Measurements from ENCODE around the gene FAR2. TPM values are rescaled to one million over a fixed set of nuclear protein-coding genes. Genes with fewer than 3 reads are reported as not detected.
"Not testable (repeated sequence)": the region's sequence is repeated elsewhere in the genome, so short reads cannot be mapped to it uniquely, and the experiment has no call there.

Gene FAR2
- total RNA-seq, 2 donors from 2014 or later: 1.0 TPM; not detected in 1

GRCh38 chr12:29249930-29250329 is 100.9 kb downstream of the FAR2 start:
- no peak overlapping the region for H3K4me3 ChIP-seq
- intact Hi-C loops (cut with DNase I): no loop called here
- no peaks in the 10 kb centered on the region for H3K27me3 ChIP-seq
- TF ChIP-seq POLR2A (IDR thresholded peaks at IDR 0.05) (no peak), CTCF (IDR thresholded peaks at IDR 0.05) (no peak)
- WGBS, 2 donors: 57 to 75% methylated on average over 2 of the region's 2 CpGs
- ATAC-seq: no peak
- no peaks in the 10 kb centered on the region for H3K9me3 ChIP-seq
- H3K4me1 ChIP-seq: no peaks in the 10 kb centered on the region
- DNase-seq: no peak
- no peaks in the 10 kb centered on the region for H3K36me3 ChIP-seq (replicated peaks in 1 of 2; ENCODE audit: insufficient read depth in 1 of 2, low read depth in 2 of 2)
- H3K27ac ChIP-seq: no peak overlapping the region

- no peak for DNase-seq
- no peak overlapping the region for H3K4me3 ChIP-seq
- no peak overlapping the region for H3K27ac ChIP-seq
- intact Hi-C loops (cut with DNase I): no loop called here
- no peak for TF ChIP-seq POLR2A (IDR thresholded peaks at IDR 0.05)
- TF ChIP-seq CTCF (IDR thresholded peaks at IDR 0.05): no peak
- no peaks in the 10 kb centered on the region for H3K27me3 ChIP-seq
- no peaks in the 10 kb centered on the region for H3K9me3 ChIP-seq
- H3K4me1 ChIP-seq: no peaks in the 10 kb centered on the region
- ATAC-seq: no peak
- H3K36me3 ChIP-seq (replicated peaks in 1 of 2; ENCODE audit: insufficient read depth in 1 of 2, low read depth in 2 of 2): no peaks in the 10 kb centered on the region
- WGBS, 2 donors: 80 to 86% methylated on average over 2 of the region's 2 CpGs
Measured at GRCh38 chr12:29253906-29254625, 105.0 kb downstream of the FAR2 start.

GRCh38 chr12:29255042-29255441 is 106.0 kb downstream of the FAR2 start:
- intact Hi-C loops (cut with DNase I): no loop called here

GRCh38 chr12:29256598-29256997 is 107.5 kb downstream of the FAR2 start:
- Histone ChIP-seq H3K4me1 (no peaks in the 10 kb centered on the region), H3K27me3 (no peaks in the 10 kb centered on the region), H3K36me3 (replicated peaks in 1 of 2; ENCODE audit: insufficient read depth in 1 of 2, low read depth in 2 of 2) (no peaks in the 10 kb centered on the region), H3K4me3 (no peak overlapping the region), H3K9me3 (no peaks in the 10 kb centered on the region), H3K27ac (no peak overlapping the region)
- WGBS, 2 donors: 78 to 88% methylated on average over 12 to 21 of the region's 21 CpGs
- intact Hi-C loops (cut with DNase I): no loop called here
- ATAC-seq: no peak
- TF ChIP-seq POLR2A (IDR thresholded peaks at IDR 0.05) (no peak), CTCF (IDR thresholded peaks at IDR 0.05) (no peak)
- DNase-seq: no peak

More at GRCh38 chr12:29255042-29255441, 106.0 kb downstream of the FAR2 start:
- Histone ChIP-seq H3K27me3 (no peaks in the 10 kb centered on the region), H3K27ac (no peak overlapping the region), H3K36me3 (replicated peaks in 1 of 2; ENCODE audit: insufficient read depth in 1 of 2, low read depth in 2 of 2) (no peaks in the 10 kb centered on the region), H3K9me3 (no peaks in the 10 kb centered on the region), H3K4me3 (no peak overlapping the region), H3K4me1 (no peaks in the 10 kb centered on the region)
- DNase-seq: no peak
- no peak for TF ChIP-seq POLR2A (IDR thresholded peaks at IDR 0.05)
- no peak for TF ChIP-seq CTCF (IDR thresholded peaks at IDR 0.05)
- ATAC-seq: no peak

- H3K36me3 ChIP-seq (replicated peaks in 1 of 2; ENCODE audit: insufficient read depth in 1 of 2, low read depth in 2 of 2); H3K4me3 ChIP-seq; H3K4me1 ChIP-seq; H3K9me3 ChIP-seq; ATAC-seq; DNase-seq; H3K27me3 ChIP-seq; H3K27ac ChIP-seq; intact Hi-C loops (cut with DNase I): not testable (repeated sequence)
- WGBS, 2 donors: 83 to 84% methylated on average over 8 to 12 of the region's 12 CpGs
Measured at GRCh38 chr12:29257687-29258086, 108.6 kb downstream of the FAR2 start.
